Measurements from ENCODE around the gene TECPR2. TPM values are rescaled to one million over a fixed set of nuclear protein-coding genes. Genes with fewer than 3 reads are reported as not detected.
A peak's percentile ranks its signal among the peaks of the same experiment; 100 is the strongest.

TECPR2 gene
- total and polyA plus RNA-seq, 8 donors: 11.6 to 30.1 (median 16.2) TPM

- Histone ChIP-seq H3K4me1 (peaks cover 0 to 11% of the 10 kb centered on the region in 2 donors), H3K9me3 (no peaks in the 10 kb centered on the region), H3K27me3 (no peaks in the 10 kb centered on the region), H3K27ac (no peak overlapping the region), H3K4me3 (no peak overlapping the region), H3K36me3 (peaks cover 0 to 30% of the 10 kb centered on the region in 2 donors)
- ATAC-seq (no peak), DNase-seq (no peak)
- intact Hi-C loops (cut with DNase I): no loop called here
- TF ChIP-seq CTCF (IDR thresholded peaks at IDR 0.05): no peak
These were observed 24.3 kb downstream of the TECPR2 start for GRCh38 chr14:102387086-102387485.

- no peak for ATAC-seq
- no peak overlapping the region for H3K4me3 ChIP-seq
- no peak for TF ChIP-seq CTCF (IDR thresholded peaks at IDR 0.05)
- H3K36me3 ChIP-seq: peaks cover 0 to 16% of the 10 kb centered on the region in 2 donors
- peak overlapping the region in 1 of 2 donors; percentile 60 for H3K27ac ChIP-seq
- H3K9me3 ChIP-seq: no peaks in the 10 kb centered on the region
- H3K4me1 ChIP-seq: peaks cover 0 to 19% of the 10 kb centered on the region in 2 donors
- no peaks in the 10 kb centered on the region for H3K27me3 ChIP-seq
- no peak for DNase-seq
- intact Hi-C loops (cut with DNase I): no loop called here
These were observed 26.5 kb downstream of the TECPR2 start for GRCh38 chr14:102389246-102389645.

- ATAC-seq (no peak), DNase-seq (no peak)
- Histone ChIP-seq H3K4me1 (peaks cover 0 to 27% of the 10 kb centered on the region in 2 donors), H3K27ac (peak overlapping the region in 1 of 2 donors; percentile 60), H3K9me3 (no peaks in the 10 kb centered on the region), H3K36me3 (peaks cover 0 to 8% of the 10 kb centered on the region in 2 donors), H3K27me3 (no peaks in the 10 kb centered on the region), H3K4me3 (no peak overlapping the region)
- no peak for TF ChIP-seq CTCF (IDR thresholded peaks at IDR 0.05)
- intact Hi-C loops (cut with DNase I): no loop called here
These were observed 27.5 kb downstream of the TECPR2 start for GRCh38 chr14:102390064-102390855.

GRCh38 chr14:102392506-102392905 lies 29.8 kb downstream of the TECPR2 start:
- Histone ChIP-seq H3K36me3 (no peaks in the 10 kb centered on the region), H3K9me3 (no peaks in the 10 kb centered on the region), H3K4me3 (no peak overlapping the region), H3K27me3 (no peaks in the 10 kb centered on the region), H3K27ac (no peak overlapping the region), H3K4me1 (peaks cover 0 to 29% of the 10 kb centered on the region in 2 donors)
- ATAC-seq: no peak
- DNase-seq: no peak
- TF ChIP-seq CTCF (IDR thresholded peaks at IDR 0.05): no peak
- intact Hi-C loops (cut with DNase I): no loop called here

- no peak overlapping the region for H3K4me3 ChIP-seq
- H3K27ac ChIP-seq: peak overlapping the region in 1 of 2 donors; percentile 77
- ATAC-seq: peak; percentile 92
- H3K4me1 ChIP-seq: peaks cover 0 to 21% of the 10 kb centered on the region in 2 donors
- TF ChIP-seq CTCF (IDR thresholded peaks at IDR 0.05): no peak
- peaks cover 0 to 9% of the 10 kb centered on the region in 2 donors for H3K9me3 ChIP-seq
- H3K27me3 ChIP-seq: no peaks in the 10 kb centered on the region
- no peak for DNase-seq
- intact Hi-C loops (cut with DNase I): no loop called here
- peaks cover 0 to 2% of the 10 kb centered on the region in 2 donors for H3K36me3 ChIP-seq
These were observed 32.1 kb downstream of the TECPR2 start for GRCh38 chr14:102394717-102395375.
